HG02763 (cell line): ENCODE results near the gene PRELP.

Experiments
- ATAC-seq: cut with Tn5 transposase; IDR thresholded peaks from one replicate; pipeline ENCODE4 v1.9.1; 2021; ENCODE audit warnings: mild to moderate bottlenecking, moderate library complexity; ENCODE audit not compliant: unreplicated experiment

The PRELP gene

GRCh38 chr1:203476216-203476814, 709 bp downstream of the PRELP start:
- no peak for ATAC-seq

- no peak for ATAC-seq
These were observed 2.1 kb downstream of the PRELP start for GRCh38 chr1:203477748-203478147.

- no peak for ATAC-seq
These were observed 2.6 kb downstream of the PRELP start for GRCh38 chr1:203478231-203478630.

- no peak for ATAC-seq
These were observed 3.4 kb downstream of the PRELP start for GRCh38 chr1:203478986-203479385.

GRCh38 chr1:203479646-203480045, 4.0 kb downstream of the PRELP start:
- no peak for ATAC-seq

- ATAC-seq = no peak
These were observed 4.5 kb downstream of the PRELP start for GRCh38 chr1:203480084-203480483.

- no peak for ATAC-seq
These were observed 5.0 kb downstream of the PRELP start for GRCh38 chr1:203480525-203481084.

GRCh38 chr1:203481196-203481595, 5.6 kb downstream of the PRELP start:
- ATAC-seq = no peak

- no peak for ATAC-seq
These were observed 11.2 kb downstream of the PRELP start for GRCh38 chr1:203486618-203487370.

- ATAC-seq = no peak
These were observed 12.9 kb downstream of the PRELP start for GRCh38 chr1:203488539-203488938.

- no peak for ATAC-seq
These were observed 15.0 kb downstream of the PRELP start for GRCh38 chr1:203490607-203491006.

GRCh38 chr1:203491664-203492063, 16.1 kb downstream of the PRELP start:
- ATAC-seq = no peak

- ATAC-seq = no peak
These were observed 16.6 kb downstream of the PRELP start for GRCh38 chr1:203492082-203492747.

GRCh38 chr1:203492748-203493130, 17.1 kb downstream of the PRELP start:
- ATAC-seq = no peak

- no peak for ATAC-seq
These were observed 18.3 kb downstream of the PRELP start, which contains the start of gene OPTC for GRCh38 chr1:203493901-203494300. Gene OPTC (plus strand): TSS chr1:203494153. CDS start chr1:203496006, 1,853 bp downstream.

GRCh38 chr1:203495845-203496244, 20.2 kb downstream of the PRELP start:
- no peak for ATAC-seq

GRCh38 chr1:203497269-203497777, 21.7 kb downstream of the PRELP start:
- ATAC-seq = no peak

- no peak for ATAC-seq
These were observed 24.2 kb downstream of the PRELP start for GRCh38 chr1:203499643-203500278.

- no peak for ATAC-seq
These were observed 24.7 kb downstream of the PRELP start for GRCh38 chr1:203500279-203500678.

GRCh38 chr1:203503836-203504235, 28.2 kb downstream of the PRELP start:
- ATAC-seq = no peak
